Loucy (cell line): ENCODE data around the gene CHMP4B.

Experiments used
- EZH2phosphoT487 ChIP-seq: fragments of 200-600 bp; IDR thresholded peaks from 2 replicates; pipeline ENCODE4 v1.6.1; 2018; ENCODE audit warnings: antibody characterized with exemption, mild to moderate bottlenecking, moderate library complexity, borderline replicate concordance
- TF ChIP-seq, protein P1 (sequence below): fragments of 200-600 bp; sonication (generic); conservative IDR thresholded peaks from 2 replicates; pipeline ENCODE4 v1.5.1; 2014; ENCODE audit warnings: mild to moderate bottlenecking, antibody characterized with exemption, low read length

DNA sequence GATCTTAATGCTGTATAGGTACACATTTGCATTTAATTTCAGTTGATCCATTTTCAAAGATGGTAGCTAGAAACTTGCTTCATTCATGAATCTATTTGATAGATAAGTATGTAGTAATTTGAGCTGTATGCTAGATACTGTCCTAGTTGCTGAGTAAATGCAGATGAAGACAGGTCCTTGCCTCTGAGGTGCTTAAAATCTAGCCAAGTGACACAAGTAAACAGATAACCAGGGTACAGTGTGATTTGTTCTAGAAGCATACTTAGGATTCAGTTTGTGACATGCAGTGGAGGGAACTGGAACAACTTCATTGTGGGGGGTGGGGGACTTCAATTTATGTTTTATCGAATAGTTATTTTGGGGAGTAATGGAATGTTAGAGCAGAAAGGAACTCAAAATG, 9.2 kb downstream of the CHMP4B start:
- TF ChIP-seq, protein P1, sequence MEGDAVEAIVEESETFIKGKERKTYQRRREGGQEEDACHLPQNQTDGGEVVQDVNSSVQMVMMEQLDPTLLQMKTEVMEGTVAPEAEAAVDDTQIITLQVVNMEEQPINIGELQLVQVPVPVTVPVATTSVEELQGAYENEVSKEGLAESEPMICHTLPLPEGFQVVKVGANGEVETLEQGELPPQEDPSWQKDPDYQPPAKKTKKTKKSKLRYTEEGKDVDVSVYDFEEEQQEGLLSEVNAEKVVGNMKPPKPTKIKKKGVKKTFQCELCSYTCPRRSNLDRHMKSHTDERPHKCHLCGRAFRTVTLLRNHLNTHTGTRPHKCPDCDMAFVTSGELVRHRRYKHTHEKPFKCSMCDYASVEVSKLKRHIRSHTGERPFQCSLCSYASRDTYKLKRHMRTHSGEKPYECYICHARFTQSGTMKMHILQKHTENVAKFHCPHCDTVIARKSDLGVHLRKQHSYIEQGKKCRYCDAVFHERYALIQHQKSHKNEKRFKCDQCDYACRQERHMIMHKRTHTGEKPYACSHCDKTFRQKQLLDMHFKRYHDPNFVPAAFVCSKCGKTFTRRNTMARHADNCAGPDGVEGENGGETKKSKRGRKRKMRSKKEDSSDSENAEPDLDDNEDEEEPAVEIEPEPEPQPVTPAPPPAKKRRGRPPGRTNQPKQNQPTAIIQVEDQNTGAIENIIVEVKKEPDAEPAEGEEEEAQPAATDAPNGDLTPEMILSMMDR = no peak
- no peak for TF ChIP-seq EZH2phosphoT487
